Measurements from ENCODE around the gene EMX1. TPM values are rescaled to one million over a fixed set of nuclear protein-coding genes. Genes with fewer than 3 reads are reported as not detected.

Gene EMX1
- total RNA-seq, 4 donors from 2014 or later: 0.15 TPM; not detected in 3

- H3K9me3 ChIP-seq: no peaks in the 10 kb centered on the region
- TF ChIP-seq CTCF (IDR thresholded peaks at IDR 0.05): no peak
- no peak for TF ChIP-seq POLR2A (IDR thresholded peaks at IDR 0.05)
- 3 to 42% methylated on average over 6 to 14 of the region's 61 CpGs for WGBS, 2 donors
- H3K27ac ChIP-seq: no peak overlapping the region
- H3K4me1 ChIP-seq: peaks cover 16 to 31% (median 22%) of the 10 kb centered on the region in 3 donors
- no peak for DNase-seq
- H3K36me3 ChIP-seq: no peaks in the 10 kb centered on the region
- H3K4me3 ChIP-seq: peak overlapping the region in 2 of 4 donors; percentile 20 to 29
- peaks cover 44 to 100% (median 65%) of the 10 kb centered on the region in 4 donors for H3K27me3 ChIP-seq
- intact Hi-C loops (cut with DNase I): no loop called here
These were observed 7.3 kb downstream of the EMX1 start for GRCh38 chr2:72924353-72925240.

DNA sequence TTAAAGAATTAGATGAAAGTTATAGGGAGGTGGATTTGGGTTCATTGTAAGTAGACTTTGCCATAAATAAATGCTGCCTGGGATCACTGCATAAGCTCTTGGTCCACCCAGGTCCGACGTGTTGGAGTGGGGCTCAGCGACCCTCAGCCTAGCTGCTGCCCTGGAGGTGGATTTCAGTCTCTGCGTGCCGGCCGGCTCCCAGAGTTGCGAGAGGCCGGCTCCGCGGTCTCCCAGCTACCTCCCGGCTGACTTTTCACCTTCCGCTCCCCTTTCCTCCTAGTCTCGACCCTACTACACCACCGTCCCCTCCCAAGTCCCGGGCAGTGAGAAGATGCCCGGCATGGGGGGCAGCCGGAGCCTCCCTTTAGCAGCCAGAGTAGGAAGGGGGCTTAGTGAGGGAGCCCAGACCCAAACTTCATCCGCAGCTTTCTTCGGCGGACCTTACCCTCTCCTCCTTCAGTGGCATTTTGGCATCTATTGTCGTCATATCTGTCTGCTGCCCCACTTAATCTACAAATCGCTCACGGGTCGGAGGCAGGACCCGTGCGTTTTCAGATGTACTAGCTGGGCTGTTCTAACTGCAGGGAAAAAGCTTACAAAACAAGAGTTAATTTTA lies 8.1 kb downstream of the EMX1 start:
- TF ChIP-seq CTCF (IDR thresholded peaks at IDR 0.05) (no peak), POLR2A (IDR thresholded peaks at IDR 0.05) (no peak)

DNA sequence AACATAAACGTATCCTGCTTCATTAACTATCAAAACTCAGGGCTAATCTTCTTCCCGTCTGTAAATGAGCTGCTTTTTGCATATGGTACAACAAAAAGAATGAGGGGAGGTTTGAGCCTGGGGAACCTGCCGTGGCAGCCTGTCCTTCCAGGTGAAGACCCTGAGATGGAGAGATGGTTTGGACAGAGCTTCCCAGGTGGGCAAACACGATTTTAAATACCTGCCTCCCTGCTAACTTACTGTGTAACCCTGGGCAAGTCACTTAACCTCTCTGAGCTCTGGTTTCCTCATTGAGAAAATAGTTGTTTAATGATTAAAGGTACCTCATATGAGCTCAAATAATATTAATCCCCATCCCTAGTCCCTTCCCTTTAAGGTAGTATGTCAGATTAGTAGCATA lies 9.0 kb downstream of the EMX1 start:
- intact Hi-C loops (cut with DNase I): no loop called here
- Histone ChIP-seq H3K27ac (no peak overlapping the region), H3K9me3 (no peaks in the 10 kb centered on the region), H3K4me3 (no peak overlapping the region), H3K36me3 (no peaks in the 10 kb centered on the region), H3K27me3 (peaks cover 26 to 99% (median 47%) of the 10 kb centered on the region in 4 donors), H3K4me1 (peaks cover 11 to 17% (median 13%) of the 10 kb centered on the region in 3 donors)
- TF ChIP-seq CTCF (IDR thresholded peaks at IDR 0.05): no peak
- TF ChIP-seq POLR2A (IDR thresholded peaks at IDR 0.05): no peak
- no peak for DNase-seq
- 15 to 19% methylated on average over 4 of the region's 4 CpGs for WGBS, 2 donors

More for the DNA sequence above, 8.1 kb downstream of the EMX1 start:
- H3K4me1 ChIP-seq: peaks cover 11 to 23% (median 16%) of the 10 kb centered on the region in 3 donors
- intact Hi-C loops (cut with DNase I): no loop called here
- no peaks in the 10 kb centered on the region for H3K36me3 ChIP-seq
- no peaks in the 10 kb centered on the region for H3K9me3 ChIP-seq
- peaks cover 35 to 100% (median 57%) of the 10 kb centered on the region in 4 donors for H3K27me3 ChIP-seq
- DNase-seq: no peak
- H3K27ac ChIP-seq: no peak overlapping the region
- no peak overlapping the region for H3K4me3 ChIP-seq
- 15% methylated on average over 26 of the region's 26 CpGs for WGBS, 2 donors

GRCh38 chr2:72926811-72927465 lies 9.6 kb downstream of the EMX1 start:
- peaks cover 20 to 99% (median 42%) of the 10 kb centered on the region in 4 donors for H3K27me3 ChIP-seq
- no peaks in the 10 kb centered on the region for H3K9me3 ChIP-seq
- intact Hi-C loops (cut with DNase I): no loop called here
- H3K27ac ChIP-seq: no peak overlapping the region
- 70 to 74% methylated on average over 6 of the region's 6 CpGs for WGBS, 2 donors
- peaks cover 11 to 17% (median 13%) of the 10 kb centered on the region in 3 donors for H3K4me1 ChIP-seq
- TF ChIP-seq POLR2A (IDR thresholded peaks at IDR 0.05) (no peak), CTCF (IDR thresholded peaks at IDR 0.05) (no peak)
- H3K4me3 ChIP-seq: no peak overlapping the region
- H3K36me3 ChIP-seq: no peaks in the 10 kb centered on the region
- DNase-seq: no peak

All from esophagus squamous epithelium (tissue), 5 donors.